HCT116 (cell line): ENCODE results near the gene PIP5KL1. TPM values are rescaled to one million over a fixed set of nuclear protein-coding genes. Genes with fewer than 3 reads are reported as not detected.

ENCODE experiments used
- ATAC-seq: fragments of 200-7000 bp; cut with Tn5 transposase; 2 replicates; pipeline ENCODE4 v1.9.1; 2020; ENCODE audit warnings: mild to moderate bottlenecking, moderate library complexity
- BruUV-seq: library from RNA; stranded (reverse); fragments of 400-500 nt; replicated peaks from 2 replicates; lab custom pipeline; 2021; lab: Mats Ljungman, UMichigan
- CTCF ChIA-PET: fragments of 300-600 bp; sonication (Branson Sonifier 250); formaldehyde crosslinking; loops from one replicate; lab custom pipeline; 2021; ENCODE audit warnings: antibody characterized with exemption; lab: Charles Lee
- POLR2A ChIA-PET: fragments of 300-600, 350-600 bp; sonication (Branson Sonifier 250); formaldehyde crosslinking; loops from one replicate; lab custom pipeline; 2021; ENCODE audit warnings: antibody characterized with exemption; lab: Charles Lee
- RAD21 ChIA-PET, 2 experiments: fragments of 300-600 bp; sonication (Branson Sonifier 250); formaldehyde crosslinking; loops; one replicate each; lab custom pipeline; 2023; ENCODE audit warnings: low total read pairs in 2 of 2; ENCODE audit not compliant: uncharacterized antibody in 2 of 2, unreplicated experiment in 2 of 2, low non-redundant PET in 1 of 2; lab: Charles Lee
- DNase-seq: peaks from one replicate; pipeline ENCODE4 v3.0.0-alpha.2; 2010; ENCODE audit warnings: low read depth, low spot score
- H2AFZ ChIP-seq: fragments of 200-600 bp; shearing (Covaris generic), sonication (generic); 2 replicates; pipeline ENCODE4 v1.6.1; 2017; ENCODE audit warnings: low read depth, mixed run types, mixed read lengths, antibody characterized with exemption, low read length; ENCODE audit not compliant: poor library complexity, severe bottlenecking
- H3K27ac ChIP-seq: 2 replicates; pipeline ENCODE4 v1.5.1; 2012; ENCODE audit warnings: low read depth, low read length
- H3K27me3 ChIP-seq: fragments of 200-600 bp; sonication (generic); 2 replicates; pipeline ENCODE4 v1.6.1; 2016; ENCODE audit warnings: mixed run types, low read length, mixed read lengths; ENCODE audit not compliant: insufficient read depth
- H3K36me3 ChIP-seq, 2 experiments: fragments of 200-500 bp in 1 of 2; fragments of 200-600 bp in 1 of 2; sonication (Bioruptor generic) in 1 of 2; sonication (generic) in 1 of 2; 2 replicates each; pipeline versions ENCODE4 v1.5.1 to v1.6.1; 2014 to 2016; ENCODE audit warnings: low read length in 2 of 2, inconsistent platforms in 1 of 2, mixed read lengths in 1 of 2, mixed run types in 1 of 2; ENCODE audit not compliant: insufficient read depth in 2 of 2, control insufficient read depth in 1 of 2
- H3K4me1 ChIP-seq, 2 experiments: fragments of 200-600 bp in 1 of 2; sonication (generic) in 1 of 2; 2 replicates each; pipeline versions ENCODE4 v1.5.1 to v1.6.1; 2012 to 2017; ENCODE audit warnings: low read length in 2 of 2, inconsistent platforms in 1 of 2, mild to moderate bottlenecking in 1 of 2, mixed read lengths in 1 of 2, mixed run types in 1 of 2, moderate library complexity in 1 of 2; ENCODE audit not compliant: insufficient read depth in 2 of 2, control insufficient read depth in 1 of 2
- H3K4me2 ChIP-seq: fragments of 200-600 bp; sonication (generic); 2 replicates; pipeline ENCODE4 v1.6.1; 2017; ENCODE audit warnings: mixed run types, low read length, mixed read lengths
- H3K4me3 ChIP-seq, 2 experiments: fragments of 200-600 bp in 1 of 2; sonication (generic) in 1 of 2; replicated peaks in 1 of 2; 2 replicates each; pipeline ENCODE4 v1.5.1; 2011 to 2016; ENCODE audit warnings: low read length in 2 of 2, control low read depth in 1 of 2, low read depth in 1 of 2, mild to moderate bottlenecking in 1 of 2, mixed read lengths in 1 of 2, mixed run types in 1 of 2
- H3K79me2 ChIP-seq: fragments of 200-600 bp; sonication (generic); 2 replicates; pipeline ENCODE4 v1.6.1; 2017; ENCODE audit warnings: mild to moderate bottlenecking, mixed run types, low read length, moderate library complexity, mixed read lengths; ENCODE audit not compliant: insufficient read depth
- H3K9ac ChIP-seq: fragments of 200-600 bp; sonication (generic); 2 replicates; pipeline ENCODE4 v1.6.1; 2016; ENCODE audit warnings: low read length, mixed read lengths
- H3K9me2 ChIP-seq: fragments of 200-600 bp; sonication (generic), shearing (Covaris generic); 2 replicates; pipeline ENCODE4 v1.6.1; 2017; ENCODE audit warnings: mixed run types, mild to moderate bottlenecking, moderate library complexity; ENCODE audit not compliant: insufficient read depth
- H3K9me3 ChIP-seq, 2 experiments: fragments of 200-500 bp in 1 of 2; fragments of 200-600 bp in 1 of 2; sonication (Bioruptor generic) in 1 of 2; sonication (generic) in 1 of 2; 2 replicates each; pipeline ENCODE4 v1.6.1; 2014 to 2017; ENCODE audit warnings: low read length in 2 of 2, mixed read lengths in 2 of 2, inconsistent platforms in 1 of 2, low read depth in 1 of 2, mild to moderate bottlenecking in 1 of 2, mixed run types in 1 of 2, moderate library complexity in 1 of 2; ENCODE audit not compliant: control insufficient read depth in 1 of 2, insufficient read depth in 1 of 2
- H4K20me1 ChIP-seq: fragments of 200-600 bp; sonication (generic), shearing (Covaris generic); 2 replicates; pipeline ENCODE4 v1.6.1; 2017; ENCODE audit warnings: mixed run types, mild to moderate bottlenecking, moderate library complexity; ENCODE audit not compliant: insufficient read depth
- ATF3 ChIP-seq: IDR thresholded peaks from 2 replicates; pipeline ENCODE4 v1.6.1; 2012
- CBX3 ChIP-seq: IDR thresholded peaks from 2 replicates; pipeline ENCODE4 v1.6.1; 2012; ENCODE audit warnings: low read depth
- CEBPB ChIP-seq: IDR thresholded peaks from 2 replicates; pipeline ENCODE4 v1.6.1; 2012; ENCODE audit warnings: low read depth
- EGR1 ChIP-seq: IDR thresholded peaks from 2 replicates; pipeline ENCODE4 v1.6.1; 2012; ENCODE audit warnings: low read depth
- EZH2 ChIP-seq: fragments of 200-600 bp; sonication (generic); IDR thresholded peaks from 2 replicates; pipeline ENCODE4 v1.6.1; 2017; ENCODE audit warnings: antibody characterized with exemption, mixed run types
- EZH2phosphoT487 ChIP-seq: fragments of 200-600 bp; IDR thresholded peaks from 2 replicates; pipeline ENCODE4 v1.6.1; 2018; ENCODE audit warnings: antibody characterized with exemption, borderline replicate concordance
- FOSL1 ChIP-seq: IDR thresholded peaks from 2 replicates; pipeline ENCODE4 v1.6.1; 2012; ENCODE audit warnings: low read depth
- JUND ChIP-seq: IDR thresholded peaks from 2 replicates; pipeline ENCODE4 v1.6.1; 2012
- MAX ChIP-seq: IDR thresholded peaks from 2 replicates; pipeline ENCODE4 v1.6.1; 2012
- POLR2A ChIP-seq: IDR thresholded peaks from 2 replicates; pipeline ENCODE4 v1.7.0; 2011; ENCODE audit warnings: borderline replicate concordance; ENCODE audit not compliant: insufficient read depth, insufficient read length; ENCODE audit errors: extremely low read depth
- RAD21 ChIP-seq: IDR thresholded peaks from 2 replicates; pipeline ENCODE4 v1.6.1; 2012; ENCODE audit warnings: low read depth, mild to moderate bottlenecking
- SP1 ChIP-seq: IDR thresholded peaks from 2 replicates; pipeline ENCODE4 v1.6.1; 2012; ENCODE audit warnings: low read depth
- TCF7L2 ChIP-seq: IDR thresholded peaks from 2 replicates; pipeline ENCODE4 v1.7.0; 2011; ENCODE audit warnings: borderline replicate concordance, inconsistent platforms; ENCODE audit not compliant: insufficient read depth, insufficient read length; ENCODE audit errors: extremely low read depth
- YY1 ChIP-seq: IDR thresholded peaks from 2 replicates; pipeline ENCODE4 v1.6.1; 2011; ENCODE audit warnings: low read length, low read depth, moderate library complexity, mild to moderate bottlenecking; ENCODE audit not compliant: insufficient replicate concordance; ENCODE audit errors: extremely low read depth
- ZBTB33 ChIP-seq: IDR thresholded peaks from 2 replicates; pipeline ENCODE4 v1.6.1; 2011; ENCODE audit warnings: mild to moderate bottlenecking, low read length, moderate library complexity; ENCODE audit not compliant: insufficient replicate concordance; ENCODE audit errors: extremely low read depth
- ZFX ChIP-seq: fragments of 450-650 bp; IDR thresholded peaks from 2 replicates; pipeline ENCODE4 v1.6.1; 2017
- intact Hi-C: fragments of 100-400 bp; cut with micrococcal nuclease; formaldehyde crosslinking; loops from 2 replicates; pipeline ENCODE4 v1.10.0; 2022
- total RNA-seq: library from RNA; stranded (reverse); gene quantifications from one replicate; pipeline ENCODE4 v1.2.1, GENCODE V29; 2021; ENCODE audit not compliant: unreplicated experiment
- TF ChIP-seq, protein P1 (sequence below): IDR thresholded peaks from 2 replicates; pipeline ENCODE4 v1.6.1; 2012; ENCODE audit warnings: low read depth
- TF ChIP-seq, protein P2 (sequence below), 3 experiments: fragments of 200-600 bp in 1 of 3; sonication (generic) in 1 of 3; IDR thresholded peaks in 2 of 3; conservative IDR thresholded peaks in 1 of 3; 2 replicates each; pipeline ENCODE4 v1.5.1; 2012 to 2017; ENCODE audit warnings: low read depth in 2 of 3, low read length in 2 of 3, antibody characterized with exemption in 1 of 3, borderline replicate concordance in 1 of 3, control low read depth in 1 of 3, mild to moderate bottlenecking in 1 of 3, mixed read lengths in 1 of 3, mixed run types in 1 of 3, moderate library complexity in 1 of 3; ENCODE audit not compliant: insufficient read depth in 1 of 3

Gene PIP5KL1
- total RNA-seq, 1 experiment from 2014 or later = 37.6 TPM

GRCh38 chr9:127878652-127879390 is 51.8 kb downstream of the PIP5KL1 start:
- H3K36me3 ChIP-seq = no peaks in the 10 kb centered on the region
- RAD21 ChIA-PET = no interaction called here
- CTCF ChIA-PET = interaction anchor here (2.2 kb wide), 1 partner anchor 9 kb away, joined by 4 read pairs; no protein-coding TSS in a partner anchor
- POLR2A ChIA-PET = no interaction called here
- no peaks in the 10 kb centered on the region for H3K9me2 ChIP-seq
- DNase-seq (no peak), ATAC-seq (no peak)
- no peak overlapping the region for H2AFZ ChIP-seq
- peaks cover 14 to 51% of the 10 kb centered on the region in 2 experiments for H3K4me1 ChIP-seq
- H3K9ac ChIP-seq = no peak overlapping the region
- H3K9me3 ChIP-seq = no peaks in the 10 kb centered on the region
- no peaks in the 10 kb centered on the region for H4K20me1 ChIP-seq
- BruUV-seq = no TSS peak
- H3K79me2 ChIP-seq = no peaks in the 10 kb centered on the region; the same call in 1 of the 2 replicates
- H3K27me3 ChIP-seq = no peaks in the 10 kb centered on the region
- intact Hi-C loops = no loop called here
- no peak overlapping the region for H3K27ac ChIP-seq
- H3K4me3 ChIP-seq = no peak overlapping the region
- no peak overlapping the region for H3K4me2 ChIP-seq
- TF ChIP-seq CBX3 (no peak), EGR1 (no peak), ZBTB33 (no peak), ATF3 (no peak), RAD21 (no peak), YY1 (no peak), TCF7L2 (no peak), EZH2 (no peak), CEBPB (no peak), EZH2phosphoT487 (no peak), SP1 (no peak), FOSL1 (no peak), ZFX (no peak), JUND (no peak), POLR2A (no peak), MAX (no peak)
- TF ChIP-seq, protein P1, sequence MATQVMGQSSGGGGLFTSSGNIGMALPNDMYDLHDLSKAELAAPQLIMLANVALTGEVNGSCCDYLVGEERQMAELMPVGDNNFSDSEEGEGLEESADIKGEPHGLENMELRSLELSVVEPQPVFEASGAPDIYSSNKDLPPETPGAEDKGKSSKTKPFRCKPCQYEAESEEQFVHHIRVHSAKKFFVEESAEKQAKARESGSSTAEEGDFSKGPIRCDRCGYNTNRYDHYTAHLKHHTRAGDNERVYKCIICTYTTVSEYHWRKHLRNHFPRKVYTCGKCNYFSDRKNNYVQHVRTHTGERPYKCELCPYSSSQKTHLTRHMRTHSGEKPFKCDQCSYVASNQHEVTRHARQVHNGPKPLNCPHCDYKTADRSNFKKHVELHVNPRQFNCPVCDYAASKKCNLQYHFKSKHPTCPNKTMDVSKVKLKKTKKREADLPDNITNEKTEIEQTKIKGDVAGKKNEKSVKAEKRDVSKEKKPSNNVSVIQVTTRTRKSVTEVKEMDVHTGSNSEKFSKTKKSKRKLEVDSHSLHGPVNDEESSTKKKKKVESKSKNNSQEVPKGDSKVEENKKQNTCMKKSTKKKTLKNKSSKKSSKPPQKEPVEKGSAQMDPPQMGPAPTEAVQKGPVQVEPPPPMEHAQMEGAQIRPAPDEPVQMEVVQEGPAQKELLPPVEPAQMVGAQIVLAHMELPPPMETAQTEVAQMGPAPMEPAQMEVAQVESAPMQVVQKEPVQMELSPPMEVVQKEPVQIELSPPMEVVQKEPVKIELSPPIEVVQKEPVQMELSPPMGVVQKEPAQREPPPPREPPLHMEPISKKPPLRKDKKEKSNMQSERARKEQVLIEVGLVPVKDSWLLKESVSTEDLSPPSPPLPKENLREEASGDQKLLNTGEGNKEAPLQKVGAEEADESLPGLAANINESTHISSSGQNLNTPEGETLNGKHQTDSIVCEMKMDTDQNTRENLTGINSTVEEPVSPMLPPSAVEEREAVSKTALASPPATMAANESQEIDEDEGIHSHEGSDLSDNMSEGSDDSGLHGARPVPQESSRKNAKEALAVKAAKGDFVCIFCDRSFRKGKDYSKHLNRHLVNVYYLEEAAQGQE = no peak
- TF ChIP-seq, protein P2, sequence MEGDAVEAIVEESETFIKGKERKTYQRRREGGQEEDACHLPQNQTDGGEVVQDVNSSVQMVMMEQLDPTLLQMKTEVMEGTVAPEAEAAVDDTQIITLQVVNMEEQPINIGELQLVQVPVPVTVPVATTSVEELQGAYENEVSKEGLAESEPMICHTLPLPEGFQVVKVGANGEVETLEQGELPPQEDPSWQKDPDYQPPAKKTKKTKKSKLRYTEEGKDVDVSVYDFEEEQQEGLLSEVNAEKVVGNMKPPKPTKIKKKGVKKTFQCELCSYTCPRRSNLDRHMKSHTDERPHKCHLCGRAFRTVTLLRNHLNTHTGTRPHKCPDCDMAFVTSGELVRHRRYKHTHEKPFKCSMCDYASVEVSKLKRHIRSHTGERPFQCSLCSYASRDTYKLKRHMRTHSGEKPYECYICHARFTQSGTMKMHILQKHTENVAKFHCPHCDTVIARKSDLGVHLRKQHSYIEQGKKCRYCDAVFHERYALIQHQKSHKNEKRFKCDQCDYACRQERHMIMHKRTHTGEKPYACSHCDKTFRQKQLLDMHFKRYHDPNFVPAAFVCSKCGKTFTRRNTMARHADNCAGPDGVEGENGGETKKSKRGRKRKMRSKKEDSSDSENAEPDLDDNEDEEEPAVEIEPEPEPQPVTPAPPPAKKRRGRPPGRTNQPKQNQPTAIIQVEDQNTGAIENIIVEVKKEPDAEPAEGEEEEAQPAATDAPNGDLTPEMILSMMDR (IDR thresholded peaks at IDR 0.05 in 2 of 3, conservative IDR thresholded peaks at IDR 0.05 in 1 of 3; ENCODE audit: borderline replicate concordance in 1 of 3, insufficient read depth in 1 of 3, low read depth in 2 of 3, low read length in 2 of 3) = no peak
